Heart right ventricle (tissue), 16 donors: ENCODE results near the gene GRIK3. TPM values are rescaled to one million over a fixed set of nuclear protein-coding genes. Genes with fewer than 3 reads are reported as not detected.

Source experiments
- ATAC-seq, 8 donors: fragments of 200-7000 bp; cut with Tn5 transposase; one replicate each; pipeline ENCODE4 v1.9.1; 2020; ENCODE audit warnings: mild to moderate bottlenecking in 8 of 8, moderate library complexity in 8 of 8, moderate number of reproducible peaks in 1 of 8
- DNase-seq, 2 donors: peaks; one replicate each; pipeline ENCODE4 v3.0.0-alpha.2; 2020
- H3K27ac ChIP-seq, 10 donors: fragments of 200-600 bp; sonication (generic) in 2 of 10; one replicate each; pipeline versions ENCODE4 v1.5.0 to v1.8.0; 2020 to 2022; ENCODE audit warnings: mild to moderate bottlenecking in 3 of 10
- H3K27me3 ChIP-seq, 7 donors: fragments of 200-600 bp; one replicate each; pipeline ENCODE4 v1.8.0; 2021 to 2022; ENCODE audit warnings: mild to moderate bottlenecking in 2 of 7
- H3K36me3 ChIP-seq, 9 donors: fragments of 200-600 bp; sonication (generic) in 1 of 9; one replicate each; pipeline versions ENCODE4 v1.5.0 to v1.8.0; 2020 to 2022; ENCODE audit warnings: mild to moderate bottlenecking in 2 of 9
- H3K4me1 ChIP-seq, 9 donors: fragments of 200-600 bp; sonication (generic) in 1 of 9; one replicate each; pipeline versions ENCODE4 v1.5.0 to v1.8.0; 2020 to 2022; ENCODE audit warnings: mild to moderate bottlenecking in 4 of 9
- H3K4me3 ChIP-seq, 10 donors: fragments of 200-600 bp; sonication (generic) in 2 of 10; one replicate each; pipeline versions ENCODE4 v1.5.0 to v1.8.0; 2020 to 2022; ENCODE audit warnings: mild to moderate bottlenecking in 7 of 10, moderate library complexity in 2 of 10
- H3K9me3 ChIP-seq, 11 donors: fragments of 200-600 bp in 10 of 11; sonication (generic) in 2 of 11; one replicate each; pipeline versions ENCODE4 v1.5.0 to v1.8.0; 2013 to 2022; ENCODE audit warnings: mild to moderate bottlenecking in 2 of 11, control low read depth in 1 of 11, moderate library complexity in 1 of 11
- CTCF ChIP-seq, 9 donors: fragments of 200-600 bp; sonication (generic) in 2 of 9; IDR thresholded peaks; one replicate each; pipeline versions ENCODE4 v1.5.0 to v1.8.0; 2021 to 2022; ENCODE audit warnings: antibody characterized with exemption in 9 of 9, mild to moderate bottlenecking in 5 of 9, moderate library complexity in 1 of 9
- WGBS, 2 donors: extraction: QIAGEN DNeasy Blood & Tissue Kit; methylation state at CpG; one replicate each; pipeline ENCODE4 v1.1.7; 2013; ENCODE audit warnings: inconsistent platforms in 1 of 2; 5-methylcytosine and 5-hydroxymethylcytosine counted together
- intact Hi-C, 10 donors: fragments of 100-400 bp; cut with DNase I; formaldehyde crosslinking; loops; one replicate each; pipeline versions ENCODE4 v1.11.1 to v1.14.2; 2022
- polyA plus RNA-seq, 2 donors: library from polyadenylated mRNA; stranded (reverse); fragments of 200-250 nt; gene quantifications; one replicate each; pipeline ENCODE4 v1.2.3, GENCODE V29; 2013
- total RNA-seq, 10 donors: library from RNA; stranded (reverse); fragmentation: NEBNext Ultra II Directional in 3 of 10; extraction: Animal tissue kit (Norgen Biotek cat#: 25700) in 3 of 10; gene quantifications; one replicate each; pipeline versions ENCODE4 v1.2.1 to v1.2.4, GENCODE V29; 2021 to 2023
- donor health status: Arrhythmogenic right ventricular cardiomyopathy.
- donor health status: ischemic (EF 13 %, LVEDD 7.1; RV severe dilation, severe dysfunction).
- donor health status: healthy with polysubstance abuse.
- donor health status: DM: no; HTN: yes; CAD: no.
- donor health status: DM: no; HTN: no; CAD: no.
- donor health status: ischemic (EF 25% LVEDD 6.9; RV normal size, moderate dysfunction).
- donor health status: ischemic (EF 25% LVEDD 5.7; RV mildly dilated, moderate dysfunction).
- donor health status: healthy.
- donor health status: DM: yes; HTN: yes; CAD: no.
- donor health status: Ischemic cardiomyopathy.
- donor health status: ischemic (EF 35%, LVEDD 5.7; RV mildly dilated, moderate dysfunction).
- donor health status: nonischemic (EF 11% LVEDD 7.7; RV severe dilation, severe dysfunction).
- donor health status: DM: yes; HTN: yes; CAD: no.
- donor health status: PGD.
- donor health status: ischemic (EF 29% LVEDD 5.4; RV normal size, mild dysfunction).
- donor health status: nonischemic (EF 23%, LVEDD 6.1; RV moderate dilation, normal function).

GRIK3 gene
- total and polyA plus RNA-seq, 12 donors: 0.10 to 1.1 (median 0.27) TPM

GRCh38 chr1:36851595-36851994 is 182.7 kb downstream of the GRIK3 start:
- H3K4me3 ChIP-seq: no peak overlapping the region
- no peak for DNase-seq
- no peaks in the 10 kb centered on the region for H3K36me3 ChIP-seq
- no peaks in the 10 kb centered on the region for H3K9me3 ChIP-seq
- 75 to 84% methylated on average over 4 of the region's 4 CpGs for WGBS, 2 donors
- peaks cover 0 to 91% (median 80%) of the 10 kb centered on the region in 7 donors for H3K27me3 ChIP-seq
- TF ChIP-seq CTCF (IDR thresholded peaks at IDR 0.05): no peak
- intact Hi-C loops: no loop called here
- no peaks in the 10 kb centered on the region for H3K4me1 ChIP-seq
- H3K27ac ChIP-seq: no peak overlapping the region
- no peak for ATAC-seq

- 41 to 49% methylated on average over 6 of the region's 6 CpGs for WGBS, 2 donors
- H3K27ac ChIP-seq: no peak overlapping the region
Observed at GRCh38 chr1:36851087-36851486, 183.2 kb downstream of the GRIK3 start.

GRCh38 chr1:36849956-36850355 is 184.4 kb downstream of the GRIK3 start:
- H3K9me3 ChIP-seq: no peaks in the 10 kb centered on the region
- no peak overlapping the region for H3K4me3 ChIP-seq
- H3K27me3 ChIP-seq: peaks cover 0 to 92% (median 73%) of the 10 kb centered on the region in 7 donors
- ATAC-seq: no peak
- DNase-seq: no peak
- H3K27ac ChIP-seq: no peak overlapping the region
- TF ChIP-seq CTCF (IDR thresholded peaks at IDR 0.05): no peak
- intact Hi-C loops: loop anchor here in 1 of 10 donors (10.0 kb wide), 1 partner anchor 65 kb away; no protein-coding TSS in a partner anchor
- WGBS, 2 donors: 55 to 60% methylated on average over 12 of the region's 12 CpGs
- H3K4me1 ChIP-seq: no peaks in the 10 kb centered on the region
- H3K36me3 ChIP-seq: no peaks in the 10 kb centered on the region

More at GRCh38 chr1:36851087-36851486, 183.2 kb downstream of the GRIK3 start:
- peaks cover 0 to 91% (median 81%) of the 10 kb centered on the region in 7 donors for H3K27me3 ChIP-seq
- DNase-seq (no peak), ATAC-seq (no peak)
- H3K4me1 ChIP-seq: no peaks in the 10 kb centered on the region
- no peak for TF ChIP-seq CTCF (IDR thresholded peaks at IDR 0.05)
- no peaks in the 10 kb centered on the region for H3K36me3 ChIP-seq
- no peak overlapping the region for H3K4me3 ChIP-seq
- no peaks in the 10 kb centered on the region for H3K9me3 ChIP-seq
- intact Hi-C loops: no loop called here

- WGBS, 2 donors: 12 to 17% methylated on average over 2 of the region's 2 CpGs
- ATAC-seq (no peak), DNase-seq (no peak)
- intact Hi-C loops: loop anchor here in 1 of 10 donors (10.0 kb wide), 1 partner anchor 63 kb away; no protein-coding TSS in a partner anchor
- no peak for TF ChIP-seq CTCF (IDR thresholded peaks at IDR 0.05)
- Histone ChIP-seq H3K36me3 (no peaks in the 10 kb centered on the region), H3K4me1 (no peaks in the 10 kb centered on the region), H3K27me3 (peaks cover 0 to 95% (median 72%) of the 10 kb centered on the region in 7 donors), H3K27ac (no peak overlapping the region), H3K4me3 (no peak overlapping the region), H3K9me3 (no peaks in the 10 kb centered on the region)
Observed at GRCh38 chr1:36847761-36848160, 186.6 kb downstream of the GRIK3 start.
